ENCODE measurements around the gene ADAM17.
"Not testable (repeated sequence)": the region's sequence is repeated elsewhere in the genome, so short reads cannot be mapped to it uniquely, and the experiment has no call there.

Gene ADAM17

GRCh38 chr2:9560628-9561027, 5.0 kb upstream of the ADAM17 start:
- DNase-seq: no peak

- DNase-seq: no peak
Observed at GRCh38 chr2:9558948-9559381, 3.3 kb upstream of the ADAM17 start.

- DNase-seq: no peak
Observed at GRCh38 chr2:9556121-9556743, 602 bp upstream of the ADAM17 start.

GRCh38 chr2:9554921-9555296, 721 bp downstream of the ADAM17 start:
- DNase-seq: no peak

GRCh38 chr2:9552219-9553178, 3.1 kb downstream of the ADAM17 start:
- no peak for DNase-seq

- DNase-seq: not testable (repeated sequence)
Observed at GRCh38 chr2:9550859-9551391, 4.7 kb downstream of the ADAM17 start.

- no peak for DNase-seq
Observed at GRCh38 chr2:9549420-9549819, 6.2 kb downstream of the ADAM17 start.

- DNase-seq: no peak
Observed at GRCh38 chr2:9548506-9548905, 7.1 kb downstream of the ADAM17 start.

GRCh38 chr2:9547262-9547991, 8.2 kb downstream of the ADAM17 start:
- no peak for DNase-seq

GRCh38 chr2:9545502-9545901, 10.1 kb downstream of the ADAM17 start:
- no peak for DNase-seq

- no peak for DNase-seq
Observed at GRCh38 chr2:9543557-9543956, 12.1 kb downstream of the ADAM17 start.

- DNase-seq: no peak
Observed at GRCh38 chr2:9539531-9539930, 16.1 kb downstream of the ADAM17 start.

- DNase-seq: no peak
Observed at GRCh38 chr2:9538000-9538507, 17.6 kb downstream of the ADAM17 start.

GRCh38 chr2:9536504-9536903, 19.1 kb downstream of the ADAM17 start:
- no peak for DNase-seq

GRCh38 chr2:9535177-9535576, 20.5 kb downstream of the ADAM17 start:
- DNase-seq: no peak

GRCh38 chr2:9533663-9534062, 22.0 kb downstream of the ADAM17 start:
- no peak for DNase-seq

- no peak for DNase-seq
Observed at GRCh38 chr2:9532421-9532820, 23.2 kb downstream of the ADAM17 start.

GRCh38 chr2:9527995-9528787, 27.4 kb downstream of the ADAM17 start:
- no peak for DNase-seq

GRCh38 chr2:9525266-9525665, 30.4 kb downstream of the ADAM17 start:
- DNase-seq: no peak

- no peak for DNase-seq
Observed at GRCh38 chr2:9524291-9524690, 31.3 kb downstream of the ADAM17 start.

- no peak for DNase-seq
Observed at GRCh38 chr2:9519250-9519649, 36.4 kb downstream of the ADAM17 start.

- DNase-seq: no peak
Observed at GRCh38 chr2:9518780-9519179, 36.9 kb downstream of the ADAM17 start.
